Fibroblast of upper back skin (primary cell): Measurements from ENCODE around the gene CCDC178.

Source experiments
- DNase-seq: peaks from one replicate; pipeline ENCODE4 v3.0.0-alpha.2; 2013

The CCDC178 gene

DNA sequence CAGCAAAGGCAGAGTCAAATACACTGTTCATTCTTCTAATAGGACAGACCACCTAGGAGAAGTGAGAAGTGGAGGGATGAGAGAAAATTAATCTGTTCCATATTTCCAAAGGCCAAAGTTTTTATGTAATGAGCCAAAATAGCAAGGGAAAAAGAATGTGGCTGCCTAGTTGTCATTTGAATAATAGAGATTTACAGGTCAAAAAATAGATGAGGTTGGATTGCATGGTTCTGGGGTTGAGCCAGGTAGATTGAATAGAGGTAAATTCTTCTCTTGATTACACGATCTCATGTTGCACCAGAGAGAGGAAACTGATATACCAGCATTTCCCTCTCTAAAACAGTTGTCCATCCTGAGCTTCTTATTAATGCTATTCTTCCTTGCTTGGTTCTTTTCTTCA, 325.8 kb downstream of the CCDC178 start:
- DNase-seq: no peak

DNA sequence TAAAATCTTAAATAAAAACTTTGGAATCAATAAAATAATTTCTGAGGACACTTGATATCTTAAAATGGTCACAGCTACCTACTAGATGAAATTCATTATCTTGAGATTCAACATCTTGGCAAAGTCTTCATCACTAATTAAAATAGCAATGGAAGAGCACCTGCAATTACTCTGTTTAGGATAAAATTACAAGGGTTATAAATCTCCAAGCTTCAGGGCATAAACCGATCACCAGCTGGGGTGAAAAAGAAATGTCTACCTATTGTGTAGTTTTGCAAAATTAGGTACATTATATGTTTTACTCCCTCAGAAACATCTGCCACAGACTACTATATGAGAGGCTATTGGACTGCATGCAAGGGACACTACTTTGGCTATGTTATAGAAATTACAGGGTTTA, 327.1 kb downstream of the CCDC178 start:
- DNase-seq: no peak

DNA sequence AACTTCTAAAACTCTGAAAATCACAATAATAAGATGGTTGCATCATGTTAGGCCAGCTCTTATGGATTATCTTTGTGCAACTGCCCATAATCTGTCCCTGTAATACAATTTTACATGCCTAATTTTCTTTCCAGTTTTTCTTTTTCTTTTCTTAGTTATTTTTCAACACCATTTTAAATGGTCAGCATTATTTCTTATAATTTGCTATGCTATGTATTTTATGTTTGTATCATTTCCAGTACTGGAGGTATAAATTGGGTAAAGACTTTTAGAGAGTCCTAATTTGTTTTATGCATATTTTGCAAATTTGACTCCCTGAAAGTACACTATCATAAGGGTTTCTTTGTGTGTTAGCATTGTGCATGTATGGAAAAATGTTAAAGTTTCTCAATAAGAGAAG, 333.0 kb downstream of the CCDC178 start:
- no peak for DNase-seq

GRCh38 chr18:33101316-33101715, 339.2 kb downstream of the CCDC178 start:
- no peak for DNase-seq

DNA sequence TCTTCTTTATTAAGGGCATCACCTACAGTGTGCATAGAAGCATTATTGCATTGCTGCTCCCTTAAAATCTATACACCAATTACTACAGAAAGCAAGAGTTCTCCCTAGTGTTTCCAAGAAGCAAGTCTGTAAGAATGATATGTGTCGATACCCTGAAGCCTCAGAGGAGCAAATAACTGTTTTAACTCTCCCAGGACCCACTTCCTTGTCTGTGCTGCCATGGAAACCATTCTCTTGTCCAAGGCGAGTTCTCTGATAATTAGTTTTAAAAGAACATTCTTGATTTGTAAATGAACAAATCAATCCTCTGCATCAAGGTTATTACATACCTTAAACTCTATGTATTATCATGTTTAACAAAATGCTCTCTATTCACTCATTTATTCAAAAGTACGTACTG, 340.9 kb downstream of the CCDC178 start:
- no peak for DNase-seq

GRCh38 chr18:33097126-33097525, 343.4 kb downstream of the CCDC178 start:
- DNase-seq: no peak

- DNase-seq: no peak
These were observed 350.1 kb downstream of the CCDC178 start for GRCh38 chr18:33090461-33090860.

DNA sequence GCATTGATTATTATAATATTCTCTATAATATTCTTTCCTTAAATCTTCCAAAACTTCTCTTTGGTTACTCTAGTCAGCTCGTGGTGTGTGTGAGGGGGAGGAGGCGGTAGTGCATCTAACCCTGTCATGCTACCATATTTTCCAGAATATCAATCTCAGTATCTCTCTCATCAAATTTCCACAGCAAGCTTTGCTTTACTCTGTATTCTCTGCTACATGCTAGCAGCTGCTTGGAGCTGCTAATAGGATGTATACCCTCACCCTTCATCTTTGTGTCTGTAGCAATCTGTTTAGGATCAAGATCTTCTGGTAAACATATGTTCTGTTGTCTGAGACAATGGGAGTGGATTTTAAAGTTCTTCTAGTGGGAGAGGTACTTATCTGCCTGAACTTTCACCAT, 363.9 kb downstream of the CCDC178 start:
- DNase-seq: no peak

DNA sequence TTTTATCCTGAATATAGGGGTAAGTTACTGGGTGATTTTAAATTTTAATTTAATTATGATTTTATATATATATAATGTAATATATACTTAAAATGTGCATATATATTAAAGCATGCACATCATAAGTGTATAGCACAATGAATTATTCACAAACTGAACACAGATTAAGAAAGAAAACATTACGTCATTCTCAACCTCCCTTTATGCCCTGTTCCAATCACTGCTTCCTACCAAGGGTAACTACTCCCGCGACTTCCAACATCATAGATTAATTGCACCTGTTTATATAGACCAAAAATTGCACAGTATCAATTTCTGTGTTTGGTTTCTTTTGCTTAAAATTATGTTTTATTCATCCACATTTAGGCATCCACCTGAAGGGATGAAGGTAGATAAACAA, 366.4 kb downstream of the CCDC178 start:
- no peak for DNase-seq

- no peak for DNase-seq
These were observed 377.6 kb downstream of the CCDC178 start for GRCh38 chr18:33062834-33063364.

- DNase-seq: no peak
These were observed 387.6 kb downstream of the CCDC178 start for GRCh38 chr18:33052886-33053285.

- DNase-seq: no peak
These were observed 389.1 kb downstream of the CCDC178 start for GRCh38 chr18:33051407-33051806.

GRCh38 chr18:33040213-33040612, 400.3 kb downstream of the CCDC178 start:
- no peak for DNase-seq

- peak; percentile 46 for DNase-seq
These were observed 405.6 kb downstream of the CCDC178 start for GRCh38 chr18:33034945-33035344.

GRCh38 chr18:33034212-33034611, 406.3 kb downstream of the CCDC178 start:
- DNase-seq: no peak

- DNase-seq: no peak
These were observed 418.2 kb downstream of the CCDC178 start for GRCh38 chr18:33022370-33022769.

GRCh38 chr18:33020877-33021276, 419.6 kb downstream of the CCDC178 start:
- DNase-seq: no peak

DNA sequence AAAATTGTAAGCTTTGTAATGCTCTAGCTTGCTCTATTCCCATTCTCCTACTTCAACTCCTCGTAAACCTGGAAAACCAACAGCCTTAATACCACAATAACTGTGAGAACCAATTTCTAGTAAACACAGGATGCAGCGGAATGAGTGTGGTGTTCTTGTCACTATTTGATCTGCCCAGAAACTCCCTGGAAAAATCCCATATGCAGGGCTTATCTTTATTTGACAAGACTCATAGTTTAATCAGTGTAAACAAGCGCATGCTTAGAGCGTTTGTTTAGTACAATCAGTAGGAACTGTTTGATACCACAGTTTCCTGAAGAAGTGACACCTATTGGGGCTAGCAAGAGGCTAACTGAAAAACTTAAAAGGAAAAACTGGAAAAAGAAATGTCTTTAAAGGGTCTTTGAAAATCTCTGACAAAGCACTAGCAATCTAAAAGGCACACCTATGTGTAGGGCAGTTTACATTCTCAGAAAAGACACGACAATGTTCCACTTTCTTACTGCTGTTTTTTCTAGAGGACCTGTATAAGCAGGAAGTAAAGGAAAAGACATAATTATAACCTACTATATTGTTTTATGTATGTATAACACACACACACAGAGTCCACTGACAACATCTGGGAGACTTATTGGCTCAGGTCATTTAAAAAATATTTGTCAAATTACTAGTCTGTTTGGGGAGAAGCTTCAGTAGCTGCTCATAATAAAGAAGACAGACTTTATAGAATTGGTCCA, 426.3 kb downstream of the CCDC178 start:
- no peak for DNase-seq

GRCh38 chr18:33010149-33010548, 430.4 kb downstream of the CCDC178 start:
- DNase-seq: peak; percentile 54

DNA sequence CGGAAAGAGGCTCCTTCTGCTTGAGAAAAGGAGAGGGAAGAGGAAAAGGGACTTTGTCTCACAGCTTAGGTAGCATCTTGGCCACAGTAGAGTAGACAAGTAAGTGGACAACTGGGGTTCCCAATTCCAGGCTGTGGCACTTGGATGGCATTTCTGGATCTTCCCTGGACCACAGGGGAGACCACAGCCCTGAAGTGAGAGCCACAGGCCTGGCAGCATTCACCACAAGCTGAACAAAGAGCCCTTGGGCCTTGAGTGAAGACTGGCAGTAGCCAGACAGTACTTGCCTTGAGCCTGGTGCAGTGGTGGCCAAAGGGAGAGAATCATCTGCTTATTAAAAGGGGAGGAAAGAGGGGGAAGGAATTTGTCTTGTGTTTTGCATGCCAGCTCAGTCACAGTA, 441.6 kb downstream of the CCDC178 start:
- no peak for DNase-seq

DNA sequence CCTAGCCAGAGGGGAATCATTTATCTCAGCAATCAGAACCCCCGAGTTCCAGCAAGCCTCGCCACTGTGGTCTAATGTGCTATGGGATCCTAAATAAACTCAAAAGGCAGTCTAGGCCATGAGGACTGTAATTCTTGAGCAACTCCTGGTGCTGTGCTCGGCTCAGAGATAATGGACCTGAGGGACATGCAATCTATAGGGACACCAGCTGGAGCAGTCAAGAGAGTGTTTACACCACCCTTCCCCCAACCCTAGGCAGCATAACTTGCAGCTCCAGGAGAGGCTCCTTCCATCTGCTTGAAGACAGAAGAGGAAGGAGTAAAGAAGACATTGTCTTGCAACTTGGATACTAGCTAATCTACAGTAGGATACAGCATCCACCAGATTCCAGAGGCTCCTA, 442.2 kb downstream of the CCDC178 start:
- DNase-seq: no peak

GRCh38 chr18:32983721-32984120, 456.8 kb downstream of the CCDC178 start:
- no peak for DNase-seq

- peak; percentile 64 for DNase-seq
These were observed 459.6 kb downstream of the CCDC178 start for GRCh38 chr18:32980896-32981295.

- DNase-seq: no peak
These were observed 465.0 kb downstream of the CCDC178 start for GRCh38 chr18:32975501-32975900.

- no peak for DNase-seq
These were observed 465.4 kb downstream of the CCDC178 start for GRCh38 chr18:32975163-32975436.
